ENCODE data around the gene HERC2.
"Not testable (repeated sequence)": the region's sequence is repeated elsewhere in the genome, so short reads cannot be mapped to it uniquely, and the experiment has no call there.

Gene HERC2

DNA sequence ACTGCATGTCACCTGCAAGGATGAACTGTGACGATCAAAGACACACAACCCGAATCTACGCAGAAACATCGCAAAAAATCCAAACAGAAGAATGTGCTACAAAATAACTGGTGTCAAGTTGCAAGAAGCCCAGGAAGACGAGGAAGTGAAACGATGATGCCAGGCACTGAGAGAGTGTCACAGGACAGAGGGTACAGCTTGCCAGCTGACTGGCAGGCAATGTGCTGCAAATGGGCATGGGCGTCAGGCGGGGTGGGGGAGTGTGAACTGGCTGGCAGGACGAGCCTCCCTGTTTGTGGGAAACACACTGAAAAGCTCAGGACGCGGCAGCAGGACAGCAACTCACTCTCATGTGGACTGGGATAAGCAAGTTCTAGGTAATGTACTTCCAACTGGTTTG, 193.9 kb downstream of the HERC2 start:
- DNase-seq, result no peak

DNA sequence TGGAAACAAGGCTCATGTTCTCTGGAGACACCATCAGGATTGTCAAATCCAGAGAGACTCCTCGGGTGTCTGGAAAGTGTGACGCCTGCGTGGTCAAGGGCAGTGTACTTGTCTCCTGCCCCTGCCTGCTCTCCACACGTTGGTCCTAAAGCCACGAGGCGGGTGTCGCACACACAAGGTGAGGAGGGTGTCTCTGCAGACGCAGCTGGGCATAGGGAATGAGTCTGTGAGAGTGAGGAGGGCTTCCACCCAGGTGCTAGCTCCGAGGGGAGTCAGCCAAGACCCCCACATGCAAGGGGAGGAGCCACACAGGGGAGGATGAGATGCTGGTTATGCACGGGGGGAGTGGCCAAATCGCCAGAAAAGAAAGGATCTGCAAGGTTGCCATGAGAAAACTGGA, 194.9 kb downstream of the HERC2 start:
- no peak for DNase-seq

DNA sequence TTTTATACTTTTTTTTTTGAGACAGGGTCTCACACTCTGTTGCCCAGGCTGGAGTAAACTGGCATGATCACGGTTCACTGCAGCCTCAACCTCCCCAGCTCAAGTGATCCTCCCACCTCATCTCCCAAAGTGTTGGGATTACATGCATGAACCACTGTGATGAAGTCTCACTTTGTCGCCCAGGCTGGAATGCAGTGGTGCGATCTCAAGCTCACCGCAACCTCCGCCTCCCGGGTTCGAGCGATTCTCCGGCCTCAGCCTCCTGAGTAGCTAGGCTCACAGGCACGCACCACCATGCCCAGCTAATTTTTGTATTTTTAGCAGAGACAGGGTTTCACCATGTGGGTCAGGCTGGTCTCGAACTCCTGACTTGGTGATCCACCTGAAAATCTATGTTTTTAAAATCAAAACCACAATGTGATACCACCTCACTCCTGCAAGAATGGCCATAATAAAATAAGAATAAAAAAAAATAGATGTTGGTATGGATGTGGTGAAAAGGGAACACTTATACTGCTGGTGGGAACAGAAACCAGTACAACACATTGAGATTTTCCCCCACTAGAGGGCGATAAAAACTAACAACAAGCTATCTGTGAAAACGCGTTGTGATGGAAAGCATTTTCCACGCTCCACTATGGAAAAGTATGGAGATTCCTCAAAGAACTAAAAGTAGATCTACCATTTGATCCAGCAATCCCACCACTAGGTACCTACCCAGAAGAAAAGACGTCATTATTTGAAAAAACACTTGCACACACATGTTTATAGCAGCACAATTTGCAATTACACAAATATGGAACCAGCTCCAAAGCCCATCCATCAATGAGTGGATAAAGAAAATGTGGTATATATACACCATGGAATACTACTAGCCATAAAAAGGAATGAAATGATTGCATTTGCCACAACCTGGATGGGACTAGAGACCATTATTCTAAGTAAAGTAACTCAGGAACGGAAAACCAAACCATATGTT, 196.0 kb downstream of the HERC2 start:
- DNase-seq, result no peak

DNA sequence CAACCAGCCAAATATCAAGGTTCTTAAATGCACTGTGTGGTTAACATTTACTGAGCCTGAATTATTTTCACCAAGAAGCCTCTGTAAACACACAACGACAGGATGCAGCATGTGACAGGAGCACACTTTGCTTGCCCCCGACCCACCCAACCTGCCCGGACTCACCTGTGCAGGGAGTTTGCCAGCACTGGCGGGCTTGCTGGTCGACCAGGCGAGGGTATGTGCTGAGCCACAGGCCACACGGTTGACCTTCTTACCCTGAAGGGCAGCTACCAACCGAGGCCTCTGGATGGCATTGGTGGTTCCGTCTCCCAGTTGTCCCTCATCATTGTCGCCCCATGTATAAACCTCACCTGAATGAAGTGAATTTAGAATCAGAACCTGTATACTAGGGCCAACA, 197.1 kb downstream of the HERC2 start:
- no peak for DNase-seq

DNA sequence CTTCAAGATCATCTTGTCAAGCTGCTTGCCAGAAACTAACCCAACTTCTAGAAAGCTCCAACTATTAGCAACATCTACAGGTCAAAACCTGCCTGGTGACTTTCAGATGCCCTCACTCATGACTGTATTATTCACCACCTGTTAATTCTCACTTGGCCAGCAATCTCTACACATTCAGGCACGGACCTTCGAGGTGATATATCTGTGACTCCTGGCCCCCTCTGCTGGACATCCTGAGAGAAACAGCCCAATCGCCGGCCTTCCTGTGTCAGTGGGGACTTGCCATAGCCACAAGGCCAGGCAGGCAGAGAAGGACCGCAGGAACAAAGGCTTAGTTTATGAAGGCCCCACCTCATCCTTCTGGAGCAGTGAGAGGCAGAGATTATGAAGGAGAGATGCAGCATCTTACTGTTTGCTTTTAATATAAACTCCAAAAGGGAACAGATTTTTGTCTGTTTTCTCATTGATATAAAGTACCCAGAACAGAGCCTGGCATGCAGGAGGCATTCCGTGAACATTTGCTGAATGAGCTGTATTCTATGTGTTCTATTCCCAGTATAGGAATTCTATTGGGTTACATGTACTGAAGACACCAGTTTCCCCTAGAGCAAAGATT, 198.5 kb downstream of the HERC2 start:
- DNase-seq, result peak; percentile 28

DNA sequence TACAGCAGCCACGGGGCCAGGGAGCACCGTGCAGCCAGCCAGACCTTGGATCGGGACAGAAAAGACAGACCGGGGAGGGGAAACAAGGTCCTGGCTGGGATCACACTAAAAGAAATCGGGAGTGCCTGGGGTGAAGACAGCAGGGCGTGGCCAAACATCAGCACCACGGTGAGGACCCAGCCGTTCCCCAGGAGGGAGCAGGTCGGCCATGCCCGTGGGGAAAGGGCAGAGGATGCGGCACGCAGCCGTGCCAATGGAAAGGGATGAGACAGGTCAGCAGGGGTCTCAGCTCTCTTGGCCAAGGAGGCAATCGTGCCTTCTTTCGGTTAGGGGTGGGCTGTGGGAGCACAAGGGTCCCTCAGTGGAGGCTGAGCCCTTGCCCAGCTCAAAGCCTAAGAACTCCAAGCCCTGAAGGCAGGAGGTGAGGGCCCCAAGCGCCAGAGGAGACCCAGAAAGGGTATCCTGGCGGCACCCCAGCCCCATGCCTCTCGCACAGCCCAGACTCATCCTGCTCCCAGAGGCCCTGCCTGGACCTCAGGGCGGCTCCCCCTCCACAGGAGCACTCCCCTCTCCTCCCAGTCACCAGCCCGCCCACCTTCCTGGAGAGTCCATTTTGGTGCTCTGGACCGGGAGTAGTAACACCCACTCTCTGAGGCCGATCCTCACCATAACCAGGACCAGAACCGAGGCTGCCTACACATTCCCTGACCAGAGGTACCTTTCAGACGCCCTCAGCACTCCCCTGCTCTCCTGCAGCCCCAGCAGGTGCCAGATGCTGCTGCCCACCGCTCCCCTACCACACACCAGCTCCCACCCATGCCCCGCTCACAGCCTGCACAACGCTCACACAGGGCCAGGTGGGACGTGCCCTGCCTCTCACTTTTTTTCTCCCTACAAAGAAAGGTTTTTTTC, 199.7 kb downstream of the HERC2 start:
- DNase-seq, result no peak

DNA sequence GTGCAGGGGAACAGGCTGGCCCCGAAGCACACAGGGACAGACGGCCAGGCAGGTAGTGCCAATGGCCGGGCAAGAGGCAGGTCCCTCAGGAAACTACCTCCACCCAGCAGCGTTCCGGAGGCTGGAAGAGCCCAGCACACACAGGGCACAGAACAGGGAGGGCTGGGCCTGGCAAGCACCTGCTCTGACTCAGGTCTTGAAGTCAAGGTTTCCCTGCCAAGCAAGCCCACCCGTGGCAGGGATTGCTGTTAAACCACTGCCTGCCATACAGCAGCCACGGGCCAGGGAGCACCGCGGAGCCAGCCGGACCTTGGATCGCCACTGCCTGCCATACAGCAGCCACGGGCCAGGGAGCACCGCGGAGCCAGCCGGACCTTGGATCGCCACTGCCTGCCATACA, 200.4 kb downstream of the HERC2 start:
- not testable (repeated sequence) for DNase-seq

DNA sequence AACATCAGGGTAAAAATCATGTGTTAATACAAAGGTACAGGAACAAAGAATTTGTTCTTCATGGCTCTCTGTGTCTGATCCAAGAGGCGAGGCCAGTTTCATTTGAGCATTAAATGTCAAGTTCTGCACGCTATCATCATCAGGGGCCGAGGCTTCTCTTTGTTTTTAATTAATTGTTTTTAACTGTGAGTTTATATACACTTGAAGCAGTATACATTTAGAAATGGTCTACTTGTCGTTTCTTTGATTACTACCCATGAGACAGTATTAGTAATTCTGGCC, 201.7 kb downstream of the HERC2 start:
- DNase-seq, result no peak

DNA sequence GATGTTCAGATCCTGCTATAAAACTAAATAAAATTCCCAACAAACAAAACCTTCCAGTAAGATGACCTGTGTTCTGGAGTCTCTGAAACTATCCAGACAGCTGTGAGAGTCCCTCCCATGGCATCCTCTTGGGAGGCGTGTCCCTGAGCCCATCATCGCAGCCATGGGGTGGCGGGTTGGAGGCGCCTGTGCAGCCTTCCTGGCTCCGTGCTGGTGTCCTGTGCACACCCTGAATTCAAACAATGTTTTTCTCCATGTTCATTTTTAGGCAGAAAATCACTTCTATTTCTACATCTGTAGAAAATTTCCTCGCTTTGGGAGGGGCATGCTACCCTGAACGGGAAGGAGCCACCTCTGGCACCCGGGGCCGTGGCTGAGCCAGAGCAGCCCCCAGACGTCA, 203.4 kb downstream of the HERC2 start:
- DNase-seq, result no peak

DNA sequence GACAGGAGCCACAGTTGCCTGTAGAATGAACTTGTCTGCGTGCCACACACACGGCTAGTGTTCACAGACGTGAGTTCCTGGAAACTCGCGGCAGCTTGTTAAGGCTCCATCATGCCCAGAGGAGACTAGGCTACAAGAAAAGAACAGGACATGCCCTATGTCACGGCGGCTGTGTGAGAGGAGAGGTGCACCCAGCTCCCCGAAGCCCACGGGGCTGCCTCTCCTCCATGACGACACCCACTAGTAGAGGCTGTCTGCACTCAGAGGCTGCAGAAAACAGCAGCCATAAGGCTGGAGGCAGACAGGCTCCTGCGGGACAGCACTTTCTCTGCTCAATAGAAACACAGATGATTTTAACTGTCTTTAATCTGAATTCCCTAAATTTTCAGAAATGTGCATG, 203.9 kb downstream of the HERC2 start:
- DNase-seq, result no peak

DNA sequence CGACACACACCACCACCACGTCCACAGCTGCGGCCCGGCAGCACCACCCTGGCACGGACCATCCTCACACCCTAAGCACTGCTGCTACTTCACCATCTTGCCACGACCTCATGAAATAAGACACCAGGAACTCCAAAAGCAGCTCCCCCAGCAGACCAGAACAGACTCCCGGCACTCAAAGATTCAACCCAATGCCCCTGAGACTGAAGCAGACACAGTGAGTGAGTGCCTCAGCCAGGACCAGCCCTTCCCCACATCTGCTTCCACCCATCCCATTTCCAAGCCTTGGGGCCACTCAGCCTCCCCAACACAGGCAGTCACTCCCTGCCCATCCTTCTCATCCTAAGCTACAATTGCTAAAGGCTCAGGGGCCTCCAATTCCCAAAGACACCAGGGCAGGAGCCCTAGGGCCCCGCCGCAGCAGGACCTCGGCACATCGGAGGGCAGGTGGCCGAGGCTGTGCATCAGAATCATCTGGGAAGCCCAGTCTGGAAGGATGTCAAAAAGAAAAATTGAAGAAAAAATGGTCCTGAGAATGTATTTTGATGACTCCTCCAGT, 204.5 kb downstream of the HERC2 start:
- no peak for DNase-seq

DNA sequence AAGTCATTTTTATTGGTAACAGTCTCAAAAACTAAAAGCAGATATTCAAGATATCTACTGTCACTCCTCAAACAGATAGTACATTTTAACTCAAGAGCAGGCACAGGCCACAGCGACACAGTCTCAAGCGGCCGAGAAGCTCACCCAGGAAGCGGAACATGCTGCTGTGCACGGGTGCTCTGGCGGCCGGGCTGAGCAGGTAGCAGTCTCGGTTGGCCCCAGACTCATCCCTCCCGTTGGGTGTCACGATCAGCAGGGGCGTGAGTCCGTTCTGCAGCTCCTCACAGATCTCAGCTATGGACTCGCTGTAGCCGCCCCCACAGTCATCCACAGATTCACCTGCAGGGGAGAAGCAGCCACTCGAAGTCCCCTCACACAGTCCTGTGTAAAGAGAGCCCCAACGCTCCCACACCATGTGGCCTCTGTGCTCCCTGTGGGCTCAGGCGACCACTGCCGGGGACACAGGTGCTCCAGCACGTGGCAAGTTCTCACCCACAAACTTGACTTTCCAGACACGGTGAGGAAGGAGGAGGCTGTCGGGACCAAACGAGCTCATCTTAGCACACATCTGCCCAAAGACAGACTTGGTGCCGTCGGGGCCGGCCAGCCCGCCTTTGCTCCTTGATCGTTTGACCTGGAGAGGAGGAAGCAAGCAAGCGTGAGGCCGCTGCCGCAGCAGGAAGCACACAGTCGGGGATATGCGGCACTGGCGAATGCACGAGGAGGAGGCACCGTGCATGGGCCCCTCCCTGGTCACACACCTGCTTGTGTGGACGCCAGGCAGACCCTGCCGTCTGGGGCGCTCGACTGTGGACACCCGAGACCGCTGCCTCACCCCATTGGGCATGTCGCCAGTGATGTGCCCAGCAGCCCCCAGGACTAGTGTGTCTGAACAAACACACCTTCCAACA, 205.2 kb downstream of the HERC2 start:
- DNase-seq, result no peak

DNA sequence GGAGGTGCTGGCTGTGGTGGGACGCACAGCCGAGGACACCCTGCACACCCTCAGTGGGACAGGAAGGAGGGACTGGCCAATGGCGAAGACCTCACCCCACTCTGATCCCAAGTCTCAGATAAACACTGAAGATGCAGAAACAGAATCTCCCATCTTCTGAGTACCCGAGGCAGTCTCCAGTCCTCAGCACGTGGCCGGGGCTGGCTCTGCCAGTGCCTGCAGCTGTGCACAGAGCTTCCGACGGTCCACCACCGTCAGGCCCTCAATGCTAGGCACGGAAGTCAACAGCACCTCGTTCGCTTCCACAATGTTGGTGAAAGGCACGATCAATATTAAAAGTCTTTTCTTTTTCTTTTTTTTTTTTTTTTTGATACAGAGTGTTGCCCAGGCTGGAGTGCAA, 206.1 kb downstream of the HERC2 start:
- DNase-seq, result no peak

DNA sequence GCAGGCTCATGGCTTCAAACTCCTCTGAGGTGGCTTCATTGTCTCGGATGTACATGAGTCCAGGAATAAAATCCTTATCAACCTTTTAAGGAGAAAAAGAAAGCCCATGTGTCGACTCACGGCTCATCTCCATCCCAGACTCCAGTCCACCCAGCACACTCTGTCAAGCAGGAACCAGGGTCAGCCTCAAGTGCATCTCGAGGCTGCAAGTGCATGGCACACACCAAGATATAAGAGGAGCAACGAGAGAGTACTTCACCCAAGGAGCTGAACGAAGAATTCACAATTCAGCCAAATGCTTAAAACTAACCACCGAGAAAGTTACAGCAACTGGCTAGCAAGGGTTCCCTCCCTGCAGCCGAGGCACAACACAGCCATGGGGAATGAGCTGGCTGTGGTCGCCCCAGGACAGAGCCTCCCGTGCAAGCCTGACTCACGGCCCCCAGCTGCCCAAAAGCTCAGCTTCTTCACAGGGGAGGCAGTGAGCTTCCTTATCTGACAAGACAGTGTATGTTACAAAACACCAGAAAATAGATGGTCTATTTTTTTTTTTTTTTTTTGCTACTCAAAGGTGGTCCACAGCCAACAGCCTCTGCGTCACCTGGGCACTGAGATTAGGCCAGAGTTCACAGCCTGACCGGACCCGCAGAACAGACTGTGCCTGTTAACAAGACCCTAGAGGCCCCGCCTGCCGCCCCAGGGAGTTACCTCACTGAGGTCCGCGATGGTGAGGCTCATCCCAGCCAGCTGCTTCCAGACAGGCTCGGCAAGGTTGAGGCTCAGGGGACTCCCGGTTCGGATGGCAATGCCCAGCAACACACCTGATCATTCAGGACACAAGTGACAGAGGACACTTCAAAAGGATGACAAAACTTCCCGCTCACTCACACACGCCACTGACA, 207.0 kb downstream of the HERC2 start:
- no peak for DNase-seq

DNA sequence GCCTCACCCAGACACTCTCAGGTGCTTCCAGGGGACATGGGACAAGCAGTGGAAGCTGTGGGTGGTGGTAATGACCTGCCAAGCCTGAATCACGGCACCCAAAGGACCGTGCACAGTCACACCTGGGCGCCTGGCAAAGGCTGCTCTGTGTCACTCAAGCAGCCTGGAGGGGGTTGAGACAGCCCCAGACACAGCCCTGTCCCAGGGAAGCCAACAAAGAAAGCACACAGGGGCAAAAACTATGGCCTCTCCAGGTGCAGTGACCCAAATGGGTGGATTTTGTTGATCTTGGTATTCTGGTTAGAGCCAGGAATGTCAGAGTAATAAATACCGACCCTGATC, 207.9 kb downstream of the HERC2 start:
- DNase-seq, result no peak

DNA sequence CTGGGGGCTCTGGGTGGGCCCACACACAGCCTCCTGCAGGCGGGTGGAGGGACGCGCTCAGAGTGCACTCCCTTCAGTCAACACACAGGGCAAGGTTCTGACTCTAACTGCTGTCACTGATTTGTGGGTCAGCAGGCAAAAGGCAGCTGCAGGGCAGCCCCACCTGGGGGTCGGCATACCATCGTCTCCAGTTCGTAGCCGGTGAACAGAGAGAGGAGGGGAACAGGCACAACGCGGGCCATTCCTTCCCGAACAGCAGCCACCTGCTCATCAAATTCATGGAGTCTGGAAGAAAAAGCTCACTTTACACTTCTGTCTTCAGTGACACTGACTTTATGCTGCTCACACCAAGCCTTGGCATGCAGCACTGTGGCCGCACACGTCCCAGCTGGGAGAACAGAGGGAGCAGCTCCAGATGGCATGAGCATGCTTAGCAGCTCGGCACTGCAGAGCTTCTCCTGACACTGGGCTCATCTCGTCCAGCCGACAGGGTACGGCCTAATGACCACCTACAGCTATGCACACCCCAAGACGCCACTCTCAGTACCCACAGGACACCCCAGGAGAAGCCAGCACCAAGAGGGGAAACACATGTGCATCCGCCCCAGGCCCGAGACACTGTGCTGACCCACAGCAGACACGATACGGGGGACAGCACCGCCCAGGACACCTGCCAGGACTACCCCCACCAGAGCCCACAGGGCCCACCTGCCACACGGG, 208.4 kb downstream of the HERC2 start:
- DNase-seq, result no peak

DNA sequence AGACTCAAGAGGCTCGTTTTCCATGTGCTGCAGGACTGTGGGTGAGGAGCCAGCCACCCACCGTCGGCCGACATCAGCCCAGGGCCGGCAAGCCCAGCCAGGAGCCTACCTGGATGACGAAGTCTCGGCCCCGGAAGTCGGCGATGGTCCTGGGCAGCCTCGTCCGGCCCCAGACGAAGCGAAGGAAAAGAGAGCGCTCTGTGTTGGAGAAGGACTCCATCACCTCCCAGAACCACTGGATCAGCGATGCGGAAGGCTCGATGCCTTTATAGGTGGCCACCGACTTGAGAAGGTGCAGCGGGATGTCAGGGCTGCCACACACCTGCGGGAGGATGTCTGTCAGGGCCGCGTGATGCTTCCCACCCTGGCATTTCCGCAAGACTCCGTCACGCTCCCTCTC, 209.0 kb downstream of the HERC2 start:
- no peak for DNase-seq

DNA sequence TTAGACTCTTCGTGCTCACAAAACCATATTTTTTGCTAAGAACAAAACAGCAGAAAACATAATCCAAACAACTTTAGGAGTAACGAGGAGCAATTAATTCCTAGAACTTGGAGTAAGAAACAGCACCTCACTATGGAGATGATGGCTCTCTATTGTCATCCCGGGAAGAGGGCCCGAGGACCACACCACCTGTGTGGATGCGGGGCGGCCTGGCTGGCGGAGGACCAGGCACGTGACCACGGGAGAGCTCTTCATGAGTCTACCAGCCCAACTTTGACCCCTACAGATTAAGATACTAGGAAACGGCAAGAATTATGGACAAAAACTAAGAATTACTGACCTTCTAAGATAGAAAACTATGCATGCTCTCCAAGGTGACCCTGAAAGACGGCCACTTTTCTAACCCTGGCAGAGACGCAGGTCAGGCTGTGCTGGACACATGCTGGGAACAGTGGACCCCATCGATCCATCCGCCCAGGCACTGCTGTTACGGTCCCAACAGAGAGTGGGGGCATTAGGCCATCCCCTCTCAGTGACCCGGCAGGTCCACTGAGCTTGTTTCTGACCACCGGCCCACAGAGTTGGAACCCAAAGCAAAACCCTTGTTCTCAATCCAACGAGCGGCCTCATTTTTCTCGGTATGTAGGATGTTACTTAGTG, 209.7 kb downstream of the HERC2 start:
- no peak for DNase-seq

DNA sequence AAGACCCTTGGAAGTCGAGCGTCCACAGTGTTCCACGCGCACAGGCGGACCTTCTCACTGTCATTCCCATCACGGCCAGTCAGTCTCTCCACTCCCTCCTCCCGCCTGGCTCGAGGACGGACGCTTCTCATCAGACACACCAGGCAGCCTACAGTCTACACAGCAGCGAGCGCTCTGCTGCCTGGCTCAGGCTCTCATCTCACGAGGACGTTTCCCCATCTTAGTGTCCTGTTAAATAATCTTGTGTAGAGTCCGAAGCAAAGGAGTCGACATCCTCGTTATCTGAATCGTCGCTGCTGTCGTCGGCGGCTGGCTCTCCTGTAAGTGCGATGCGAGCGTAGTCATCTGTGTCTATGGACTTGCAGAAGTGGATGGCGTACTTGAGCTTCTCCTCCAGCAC, 210.4 kb downstream of the HERC2 start:
- DNase-seq, result no peak

DNA sequence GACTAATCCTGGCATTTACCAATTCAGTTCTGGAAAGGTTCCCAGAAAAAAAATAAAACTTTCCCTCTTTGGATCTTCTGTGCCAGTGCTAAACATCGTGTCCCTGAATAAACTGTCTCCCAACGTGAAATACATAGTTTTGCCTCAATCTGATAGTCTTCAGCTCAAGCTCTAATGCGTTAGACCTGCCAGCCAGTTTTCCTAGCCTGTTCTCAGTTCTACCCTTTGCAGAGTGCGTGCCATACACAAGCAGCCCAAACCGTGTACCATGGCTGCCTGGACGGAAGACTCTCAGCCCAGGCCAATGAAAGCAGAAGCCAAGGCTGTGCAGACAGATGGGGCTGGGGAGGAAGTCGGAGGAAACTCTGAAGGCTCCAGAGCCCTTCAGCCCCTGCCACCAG, 211.5 kb downstream of the HERC2 start:
- DNase-seq, result no peak

Measured in stimulated activated CD4-positive, alpha-beta T cell treated with anti-CD3 and anti-CD28 coated beads, Interleukin-4, amount 100 ng/mL, for 24 hours (primary cell).